ENCODE results near the gene RAD54L. TPM values are rescaled to one million over a fixed set of nuclear protein-coding genes. Genes with fewer than 3 reads are reported as not detected.

The RAD54L gene
- total RNA-seq, 1 experiment from 2014 or later: 29.4 TPM

- no peak for TF ChIP-seq TCF7L2 (IDR thresholded peaks at IDR 0.05; ENCODE audit: low read depth, low read length)
- TF ChIP-seq, protein P1, sequence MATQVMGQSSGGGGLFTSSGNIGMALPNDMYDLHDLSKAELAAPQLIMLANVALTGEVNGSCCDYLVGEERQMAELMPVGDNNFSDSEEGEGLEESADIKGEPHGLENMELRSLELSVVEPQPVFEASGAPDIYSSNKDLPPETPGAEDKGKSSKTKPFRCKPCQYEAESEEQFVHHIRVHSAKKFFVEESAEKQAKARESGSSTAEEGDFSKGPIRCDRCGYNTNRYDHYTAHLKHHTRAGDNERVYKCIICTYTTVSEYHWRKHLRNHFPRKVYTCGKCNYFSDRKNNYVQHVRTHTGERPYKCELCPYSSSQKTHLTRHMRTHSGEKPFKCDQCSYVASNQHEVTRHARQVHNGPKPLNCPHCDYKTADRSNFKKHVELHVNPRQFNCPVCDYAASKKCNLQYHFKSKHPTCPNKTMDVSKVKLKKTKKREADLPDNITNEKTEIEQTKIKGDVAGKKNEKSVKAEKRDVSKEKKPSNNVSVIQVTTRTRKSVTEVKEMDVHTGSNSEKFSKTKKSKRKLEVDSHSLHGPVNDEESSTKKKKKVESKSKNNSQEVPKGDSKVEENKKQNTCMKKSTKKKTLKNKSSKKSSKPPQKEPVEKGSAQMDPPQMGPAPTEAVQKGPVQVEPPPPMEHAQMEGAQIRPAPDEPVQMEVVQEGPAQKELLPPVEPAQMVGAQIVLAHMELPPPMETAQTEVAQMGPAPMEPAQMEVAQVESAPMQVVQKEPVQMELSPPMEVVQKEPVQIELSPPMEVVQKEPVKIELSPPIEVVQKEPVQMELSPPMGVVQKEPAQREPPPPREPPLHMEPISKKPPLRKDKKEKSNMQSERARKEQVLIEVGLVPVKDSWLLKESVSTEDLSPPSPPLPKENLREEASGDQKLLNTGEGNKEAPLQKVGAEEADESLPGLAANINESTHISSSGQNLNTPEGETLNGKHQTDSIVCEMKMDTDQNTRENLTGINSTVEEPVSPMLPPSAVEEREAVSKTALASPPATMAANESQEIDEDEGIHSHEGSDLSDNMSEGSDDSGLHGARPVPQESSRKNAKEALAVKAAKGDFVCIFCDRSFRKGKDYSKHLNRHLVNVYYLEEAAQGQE (IDR thresholded peaks at IDR 0.05; ENCODE audit: insufficient read depth in 1 of 2, low read depth in 2 of 2, low read length in 1 of 2): no peak
- no peak for TF ChIP-seq SIN3A (IDR thresholded peaks at IDR 0.05; ENCODE audit: borderline replicate concordance, insufficient read depth, low read depth, low read length)
- no peak for TF ChIP-seq POLR2AphosphoS5 (IDR thresholded peaks at IDR 0.05; ENCODE audit: low read depth, low read length)
- TF ChIP-seq, protein P2, sequence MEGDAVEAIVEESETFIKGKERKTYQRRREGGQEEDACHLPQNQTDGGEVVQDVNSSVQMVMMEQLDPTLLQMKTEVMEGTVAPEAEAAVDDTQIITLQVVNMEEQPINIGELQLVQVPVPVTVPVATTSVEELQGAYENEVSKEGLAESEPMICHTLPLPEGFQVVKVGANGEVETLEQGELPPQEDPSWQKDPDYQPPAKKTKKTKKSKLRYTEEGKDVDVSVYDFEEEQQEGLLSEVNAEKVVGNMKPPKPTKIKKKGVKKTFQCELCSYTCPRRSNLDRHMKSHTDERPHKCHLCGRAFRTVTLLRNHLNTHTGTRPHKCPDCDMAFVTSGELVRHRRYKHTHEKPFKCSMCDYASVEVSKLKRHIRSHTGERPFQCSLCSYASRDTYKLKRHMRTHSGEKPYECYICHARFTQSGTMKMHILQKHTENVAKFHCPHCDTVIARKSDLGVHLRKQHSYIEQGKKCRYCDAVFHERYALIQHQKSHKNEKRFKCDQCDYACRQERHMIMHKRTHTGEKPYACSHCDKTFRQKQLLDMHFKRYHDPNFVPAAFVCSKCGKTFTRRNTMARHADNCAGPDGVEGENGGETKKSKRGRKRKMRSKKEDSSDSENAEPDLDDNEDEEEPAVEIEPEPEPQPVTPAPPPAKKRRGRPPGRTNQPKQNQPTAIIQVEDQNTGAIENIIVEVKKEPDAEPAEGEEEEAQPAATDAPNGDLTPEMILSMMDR (IDR thresholded peaks at IDR 0.05): no peak
- POLR2A ChIA-PET: interaction anchor here (0.6 to 1.2 kb wide), 2 partner anchors 36 to 59 kb away, joined by 3 to 5 read pairs; no protein-coding TSS in a partner anchor
Observed at GRCh38 chr1:46303872-46304326, 56.3 kb downstream of the RAD54L start.

DNA sequence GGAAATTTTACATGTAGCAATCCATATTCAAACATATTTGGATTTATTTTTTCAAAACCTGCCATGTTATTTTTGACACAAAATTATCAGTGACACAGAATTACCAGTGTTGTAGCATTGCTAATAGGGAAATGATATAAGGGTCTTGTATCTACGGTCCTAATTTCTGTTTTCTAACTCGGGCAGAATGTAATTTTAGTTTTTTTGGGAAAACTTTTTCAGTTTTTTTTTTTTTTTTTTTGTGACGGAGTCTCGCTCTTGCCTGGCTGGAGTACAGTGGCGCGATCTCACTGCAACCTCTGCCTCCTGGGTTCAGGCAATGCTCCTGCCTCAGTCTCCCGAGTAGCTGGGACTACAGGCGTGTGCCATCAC, 58.6 kb downstream of the RAD54L start:
- CTCF ChIA-PET: no interaction called here

More at GRCh38 chr1:46303872-46304326, 56.3 kb downstream of the RAD54L start:
- Histone ChIP-seq H3K9me3 (ENCODE audit: control insufficient read depth, insufficient read depth, low read depth, low read length) (no peaks in the 10 kb centered on the region), H3K27ac (ENCODE audit: low read length) (peak overlapping the region; percentile 97), H3K4me3 (ENCODE audit: low read depth in 2 of 2, low read length in 2 of 2) (peak overlapping the region; percentile 88 to 100), H3K36me3 (ENCODE audit: control insufficient read depth, insufficient read depth, low read length) (peaks cover 7% of the 10 kb centered on the region; the same call in 1 of the 2 replicates), H3K4me1 (ENCODE audit: control insufficient read depth, insufficient read depth, low read length) (peaks cover 21% of the 10 kb centered on the region; the same call in 1 of the 2 replicates), H3K27me3 (ENCODE audit: control insufficient read depth, insufficient read depth, low read length) (no peaks in the 10 kb centered on the region)
- BruUV-seq (replicated peaks): TSS peak; percentile 94
- CTCF ChIA-PET: interaction anchor here (0.6 kb wide), 1 partner anchor 13 kb away, joined by 3 read pairs; no protein-coding TSS in a partner anchor
- in situ Hi-C loops (cut with HindIII; ENCODE audit: low pct_unique_long_range_greater_than_20kb, low sequenced_read_pairs) (no loop called here), intact Hi-C loops (cut with micrococcal nuclease; ENCODE audit: unreplicated experiment) (no loop called here)
- DNase-seq (ENCODE audit: low read depth, low spot score) (no peak), ATAC-seq (peak; percentile 15)

More for the DNA sequence above, 58.6 kb downstream of the RAD54L start:
- Histone ChIP-seq H3K9me3 (ENCODE audit: control insufficient read depth, insufficient read depth, low read depth, low read length) (no peaks in the 10 kb centered on the region), H3K27me3 (ENCODE audit: control insufficient read depth, insufficient read depth, low read length) (no peaks in the 10 kb centered on the region), H3K4me1 (ENCODE audit: control insufficient read depth, insufficient read depth, low read length) (peaks cover 16% of the 10 kb centered on the region; the same call in 1 of the 2 replicates), H3K27ac (ENCODE audit: low read length) (peak overlapping the region; percentile 72), H3K4me3 (ENCODE audit: low read depth in 2 of 2, low read length in 2 of 2) (peak overlapping the region; percentile 88 to 100), H3K36me3 (ENCODE audit: control insufficient read depth, insufficient read depth, low read length) (peaks cover 7% of the 10 kb centered on the region; the same call in 1 of the 2 replicates)
- no peak for TF ChIP-seq SIN3A (IDR thresholded peaks at IDR 0.05; ENCODE audit: borderline replicate concordance, insufficient read depth, low read depth, low read length)
- TF ChIP-seq, protein P1 (IDR thresholded peaks at IDR 0.05; ENCODE audit: insufficient read depth in 1 of 2, low read depth in 2 of 2, low read length in 1 of 2): no peak
- TF ChIP-seq, protein P2 (IDR thresholded peaks at IDR 0.05): no peak
- TF ChIP-seq POLR2AphosphoS5 (IDR thresholded peaks at IDR 0.05; ENCODE audit: low read depth, low read length): no peak
- TF ChIP-seq TCF7L2 (IDR thresholded peaks at IDR 0.05; ENCODE audit: low read depth, low read length): no peak
- POLR2A ChIA-PET: no interaction called here
- in situ Hi-C loops (cut with HindIII; ENCODE audit: low pct_unique_long_range_greater_than_20kb, low sequenced_read_pairs) (no loop called here), intact Hi-C loops (cut with micrococcal nuclease; ENCODE audit: unreplicated experiment) (no loop called here)
- ATAC-seq (no peak), DNase-seq (ENCODE audit: low read depth, low spot score) (no peak)
- no TSS peak for BruUV-seq (replicated peaks)
